G401.6 (cell line): Measurements from ENCODE around the gene THUMPD1.
"Not testable (repeated sequence)": the region's sequence is repeated elsewhere in the genome, so short reads cannot be mapped to it uniquely, and the experiment has no call there.

Source experiments
- FAIRE-seq: peaks from 2 replicates; lab custom pipeline; 2012; peaks lifted over from hg19 to GRCh38; lab: Jason Lieb, UNC

THUMPD1 gene

DNA sequence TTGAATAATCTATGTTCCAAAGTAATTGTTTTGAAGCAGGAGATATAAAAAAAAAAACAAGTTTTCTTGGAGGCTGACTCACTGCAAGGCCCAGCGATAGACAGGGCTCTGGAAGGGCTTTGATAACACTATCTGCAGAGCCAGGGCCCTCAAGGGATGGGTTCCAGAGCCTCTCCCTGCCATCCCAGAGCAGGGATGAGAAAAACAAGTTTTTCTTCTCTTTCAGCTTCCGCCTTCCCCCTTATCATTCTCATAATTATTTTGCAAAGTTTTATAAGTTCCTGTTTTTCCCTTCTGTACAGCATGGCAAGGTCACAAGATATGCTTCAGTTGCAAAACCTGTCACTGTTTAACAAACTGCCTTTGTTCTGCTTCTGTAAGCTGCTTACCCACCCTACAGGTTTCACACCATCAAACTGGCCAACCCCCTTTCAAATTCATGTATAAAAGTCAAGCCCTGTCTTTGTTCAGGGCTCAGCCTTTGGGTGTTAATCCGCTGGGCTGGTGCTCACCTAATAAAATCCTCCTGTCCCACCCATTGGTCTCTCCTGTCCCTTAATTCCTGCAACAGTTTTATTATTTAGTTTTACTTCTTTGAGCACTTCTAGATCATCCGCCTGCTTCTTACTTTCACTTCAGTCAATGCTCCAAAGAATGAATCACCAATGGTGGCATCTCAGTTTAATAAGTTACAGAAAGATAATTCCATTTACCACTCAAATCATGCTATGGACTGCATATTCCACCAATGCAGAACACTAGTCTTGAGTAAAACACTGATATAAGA is 5.6 kb upstream of the THUMPD1 start:
- FAIRE-seq: no peak

DNA sequence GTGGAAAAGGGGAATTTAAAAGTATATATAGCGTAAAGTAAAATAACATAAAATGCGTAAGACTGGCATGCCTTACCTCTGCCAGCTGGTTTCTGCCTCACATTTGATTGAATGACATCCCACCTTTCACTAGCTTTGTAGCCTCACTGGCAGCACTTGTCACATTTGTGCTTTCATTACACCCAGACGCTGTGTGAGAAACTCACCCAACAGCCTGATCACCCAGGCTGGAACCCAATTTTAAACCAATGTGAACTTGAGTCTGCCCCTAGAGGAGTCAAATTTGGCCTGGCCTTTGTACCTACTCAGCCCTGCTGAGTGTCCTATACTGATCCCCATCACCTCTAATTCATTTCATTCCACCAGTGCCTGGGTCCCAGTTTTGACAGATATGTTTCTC is 4.8 kb upstream of the THUMPD1 start:
- no peak for FAIRE-seq

DNA sequence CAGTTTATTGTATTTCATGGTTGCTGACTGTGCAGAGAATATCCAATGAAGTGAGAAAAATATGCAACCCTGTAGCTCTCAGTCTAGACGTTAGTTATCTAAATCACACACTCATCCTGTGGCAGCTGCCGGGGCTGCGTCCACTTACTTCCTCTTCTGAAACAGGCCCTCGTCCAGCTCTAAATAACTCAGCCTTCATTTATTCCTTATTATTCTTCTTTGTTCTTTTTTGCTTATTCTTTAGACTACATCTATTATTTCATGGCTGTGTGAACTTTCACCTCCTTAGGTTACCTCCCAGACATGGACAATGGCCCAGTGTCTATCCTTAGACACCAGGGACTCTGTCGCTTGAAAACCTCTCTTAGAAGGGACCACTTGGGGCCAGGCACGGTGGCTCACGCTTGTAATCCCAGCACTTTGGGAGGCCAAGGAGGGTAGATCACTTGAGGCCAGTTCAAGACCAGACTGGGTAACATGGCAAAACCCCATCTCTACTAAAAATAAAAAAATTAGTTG is 3.4 kb upstream of the THUMPD1 start:
- no peak for FAIRE-seq

GRCh38 chr16:20743591-20743990 is 2.0 kb upstream of the THUMPD1 start:
- FAIRE-seq: no peak

- FAIRE-seq: no peak
Observed at GRCh38 chr16:20740901-20741521, 607 bp downstream of the THUMPD1 start.

DNA sequence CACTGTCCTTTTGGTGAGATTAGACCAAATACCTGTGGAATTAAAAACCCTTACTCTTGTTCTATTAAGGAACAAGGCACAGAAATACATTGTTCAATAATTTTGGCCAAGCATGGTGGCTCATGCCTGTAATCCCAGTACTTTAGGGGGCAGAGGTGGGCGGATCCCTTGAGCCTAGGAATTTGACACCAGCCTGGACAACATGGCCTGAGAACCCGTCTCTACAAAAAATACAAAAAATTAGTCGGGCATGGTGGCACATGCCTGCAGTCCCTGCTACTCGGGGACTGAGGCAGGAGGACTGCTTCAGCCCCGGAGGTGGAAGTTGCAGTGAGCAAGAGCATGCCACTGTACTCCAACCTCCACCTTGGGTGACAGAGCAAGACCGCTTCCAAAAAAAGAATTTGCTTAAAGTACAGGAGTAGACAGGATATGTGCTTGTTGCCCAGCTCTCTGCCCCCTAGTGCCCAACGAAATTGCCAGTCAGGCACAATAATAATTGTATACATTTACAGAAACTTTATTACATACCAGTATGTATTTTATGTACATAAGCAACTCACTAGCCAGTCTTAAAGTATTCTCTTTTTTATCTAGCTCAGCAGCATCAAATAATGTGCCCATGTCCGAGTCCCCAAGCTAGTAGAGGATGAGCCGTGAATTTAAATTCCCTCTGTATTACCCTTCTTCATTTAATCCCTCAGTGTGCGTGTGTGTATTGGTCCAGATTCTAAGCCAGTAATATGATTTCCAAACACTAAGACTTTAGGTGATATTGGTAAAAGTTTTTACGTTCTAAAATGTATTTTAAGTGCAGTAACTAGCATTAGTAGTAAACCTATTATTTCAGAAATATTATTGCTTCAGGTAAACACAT is 1.4 kb downstream of the THUMPD1 start:
- no peak for FAIRE-seq

- no peak for FAIRE-seq
Observed at GRCh38 chr16:20735490-20735889, 6.1 kb downstream of the THUMPD1 start.

- FAIRE-seq: no peak
Observed at GRCh38 chr16:20734782-20735181, 6.8 kb downstream of the THUMPD1 start.

DNA sequence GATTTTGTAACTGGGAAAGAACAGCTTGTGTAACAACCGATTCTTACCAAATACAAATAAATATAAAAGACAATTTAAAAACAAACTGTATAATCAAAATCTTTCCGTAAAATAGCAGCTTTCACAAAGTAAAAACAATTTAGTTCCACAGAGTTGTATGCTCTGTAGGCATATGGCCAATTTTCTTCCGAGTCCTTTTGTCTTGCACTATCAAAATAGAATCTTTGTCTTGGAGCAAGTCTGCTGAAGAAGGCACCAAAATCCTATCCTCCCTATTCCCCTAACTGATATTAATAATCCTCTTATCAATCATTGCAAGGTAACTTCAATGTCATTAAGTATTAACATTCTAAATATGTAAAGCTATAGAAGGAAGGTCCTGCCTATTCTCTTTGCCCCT is 7.6 kb downstream of the THUMPD1 start:
- no peak for FAIRE-seq

- no peak for FAIRE-seq
Observed at GRCh38 chr16:20729141-20729540, 12.5 kb downstream of the THUMPD1 start.

- FAIRE-seq: no peak
Observed at GRCh38 chr16:20727181-20727580, 14.4 kb downstream of the THUMPD1 start.

DNA sequence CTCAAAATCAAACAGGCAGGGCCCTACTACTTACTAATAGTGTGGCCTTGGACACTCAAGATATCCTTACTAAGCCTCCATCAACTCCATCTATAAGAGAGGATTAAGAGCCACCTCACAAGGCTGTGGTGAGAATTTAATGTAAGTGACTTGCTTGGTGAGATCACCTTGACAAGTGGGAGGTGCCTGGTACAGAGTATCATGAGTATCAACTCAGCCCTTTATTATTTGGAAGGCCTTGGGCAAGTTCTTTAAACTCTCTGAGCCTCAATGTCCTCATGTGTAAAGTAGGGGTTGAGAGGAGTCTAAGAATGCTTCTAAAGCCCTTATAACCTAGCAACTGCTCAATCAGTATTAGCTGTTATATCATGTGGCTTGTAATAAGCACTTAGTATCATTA is 15.0 kb downstream of the THUMPD1 start:
- no peak for FAIRE-seq

GRCh38 chr16:20720251-20720650 is 21.4 kb downstream of the THUMPD1 start:
- no peak for FAIRE-seq

DNA sequence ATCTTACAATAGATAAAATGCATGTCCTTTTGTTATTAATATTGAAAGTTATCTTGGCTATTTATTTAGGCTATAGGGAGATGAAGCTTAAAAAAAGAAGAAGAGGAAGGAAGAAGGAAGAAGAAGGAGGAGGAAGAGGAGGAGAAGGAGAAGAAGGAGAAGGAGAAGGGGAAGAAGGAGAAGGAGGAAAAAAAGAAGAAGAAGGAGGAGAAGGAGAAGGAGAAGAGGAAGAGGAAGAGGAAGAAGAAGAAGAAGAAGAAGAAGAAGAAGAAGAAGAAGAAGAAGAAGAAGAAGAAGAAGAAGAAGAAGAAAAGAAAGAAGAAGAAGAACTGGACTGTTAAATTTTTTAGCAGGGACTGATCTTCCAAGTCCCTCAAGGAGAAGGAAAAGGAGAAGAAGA is 23.9 kb downstream of the THUMPD1 start:
- not testable (repeated sequence) for FAIRE-seq

- FAIRE-seq: no peak
Observed at GRCh38 chr16:20711277-20711911, 30.2 kb downstream of the THUMPD1 start.

DNA sequence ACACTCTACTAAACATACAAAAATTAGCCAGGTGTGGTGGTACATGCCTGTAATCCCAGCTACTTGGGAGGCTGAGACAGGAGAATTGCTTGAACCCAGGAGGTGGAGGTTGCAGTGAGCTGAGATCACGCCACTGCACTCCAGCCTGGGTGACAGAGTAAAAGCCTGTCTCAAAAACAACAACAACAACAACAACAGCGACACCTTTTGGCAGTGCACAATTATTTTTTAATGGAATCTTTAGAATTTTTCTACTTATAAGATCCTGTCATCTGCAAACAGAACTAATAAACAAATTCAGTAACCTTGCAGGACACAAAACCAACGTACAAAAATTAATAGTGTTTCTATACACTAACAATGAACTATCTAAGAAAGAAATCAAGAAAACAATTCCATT is 33.5 kb downstream of the THUMPD1 start:
- peak; percentile 78 for FAIRE-seq

GRCh38 chr16:20707461-20707860 is 34.2 kb downstream of the THUMPD1 start:
- FAIRE-seq: no peak

- not testable (repeated sequence) for FAIRE-seq
Observed at GRCh38 chr16:20705972-20706371, 35.6 kb downstream of the THUMPD1 start.

- no peak for FAIRE-seq
Observed at GRCh38 chr16:20704281-20704680, 37.3 kb downstream of the THUMPD1 start.

DNA sequence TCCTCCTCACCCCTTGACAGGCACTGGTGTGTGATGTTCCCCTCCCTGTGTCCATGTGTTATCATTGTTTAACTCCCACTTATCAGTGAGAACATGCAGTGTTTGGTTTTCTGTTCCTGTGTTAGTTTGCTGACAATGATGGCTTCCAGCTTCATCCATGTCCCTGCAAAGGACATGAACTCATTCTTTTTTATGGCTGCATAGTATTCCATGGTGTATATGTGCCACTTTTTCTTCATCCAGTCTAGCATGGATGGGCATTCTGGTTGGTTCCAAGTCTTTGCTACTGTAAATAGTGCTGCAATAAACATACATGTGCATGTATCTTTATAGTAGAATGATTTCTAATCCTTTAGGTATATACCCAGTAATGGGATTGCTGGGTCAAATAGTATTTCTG is 39.9 kb downstream of the THUMPD1 start:
- not testable (repeated sequence) for FAIRE-seq

DNA sequence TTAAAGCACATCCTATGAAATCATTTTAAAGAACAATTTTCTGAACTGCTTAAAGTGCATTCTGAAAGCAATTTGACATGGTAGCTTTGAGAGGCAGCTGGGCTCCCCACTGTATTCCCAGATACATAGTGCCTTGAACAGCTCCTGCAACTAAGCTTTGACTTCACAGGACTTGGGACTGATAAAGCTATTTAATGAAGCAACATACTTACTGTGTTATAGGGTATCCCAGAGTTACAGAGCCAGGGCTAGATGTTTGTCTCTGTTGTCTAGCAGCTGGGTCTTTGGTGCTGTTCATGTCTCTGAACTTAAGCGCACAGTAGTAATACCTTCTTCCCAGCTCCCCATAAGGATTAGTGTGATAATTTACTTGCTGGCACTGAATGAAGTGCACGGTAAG is 45.0 kb downstream of the THUMPD1 start:
- no peak for FAIRE-seq

- no peak for FAIRE-seq
Observed at GRCh38 chr16:20695024-20695423, 46.6 kb downstream of the THUMPD1 start.
